A673 (cell line): Measurements from ENCODE around the gene SRP9. TPM values are rescaled to one million over a fixed set of nuclear protein-coding genes. Genes with fewer than 3 reads are reported as not detected.

Experiments used
- BruUV-seq: library from RNA; stranded (reverse); fragments of 400-500 nt; replicated peaks from 2 replicates; lab custom pipeline; 2021; lab: Mats Ljungman, UMichigan
- CTCF ChIA-PET: fragments of 300-600 bp; sonication (Branson Sonifier 250); formaldehyde crosslinking; loops from one replicate; lab custom pipeline; 2022; ENCODE audit warnings: antibody characterized with exemption; lab: Charles Lee
- POLR2A ChIA-PET: fragments of 300-600 bp; sonication (Branson Sonifier 250); formaldehyde crosslinking; loops from one replicate; lab custom pipeline; 2022; ENCODE audit warnings: antibody characterized with exemption; ENCODE audit not compliant: low non-redundant PET; lab: Charles Lee
- DNase-seq: peaks from one replicate; pipeline ENCODE4 v3.0.0-alpha.2; 2015; ENCODE audit warnings: low spot score
- H3K27ac ChIP-seq: fragments of 200-600 bp; sonication (generic); 2 replicates; pipeline ENCODE4 v1.5.1; 2016; ENCODE audit warnings: mixed run types, low read depth, mild to moderate bottlenecking, mixed read lengths, antibody characterized with exemption, low read length; ENCODE audit not compliant: poor library complexity, severe bottlenecking
- H3K27me3 ChIP-seq: fragments of 200-600 bp; sonication (generic); replicated peaks from 2 replicates; pipeline ENCODE4 v1.6.1; 2017; ENCODE audit warnings: mixed run types, low read depth, mild to moderate bottlenecking, mixed read lengths, antibody characterized with exemption, low read length; ENCODE audit not compliant: insufficient read depth, poor library complexity
- H3K36me3 ChIP-seq: fragments of 200-600 bp; sonication (generic); 2 replicates; pipeline ENCODE4 v1.6.1; 2016; ENCODE audit warnings: mixed run types, mild to moderate bottlenecking, mixed read lengths, antibody characterized with exemption, low read length; ENCODE audit not compliant: insufficient read depth, poor library complexity, severe bottlenecking
- H3K4me1 ChIP-seq: fragments of 200-600 bp; sonication (generic); 2 replicates; pipeline ENCODE4 v1.6.1; 2017; ENCODE audit warnings: mixed run types, mild to moderate bottlenecking, mixed read lengths, antibody characterized with exemption, low read length; ENCODE audit not compliant: insufficient read depth, poor library complexity, severe bottlenecking
- H3K4me3 ChIP-seq: fragments of 200-600 bp; sonication (generic); 2 replicates; pipeline ENCODE4 v1.5.1; 2016; ENCODE audit warnings: low read depth, mixed run types, mild to moderate bottlenecking, mixed read lengths, low read length; ENCODE audit not compliant: poor library complexity, severe bottlenecking
- H3K9me3 ChIP-seq: fragments of 200-600 bp; sonication (generic); 2 replicates; pipeline ENCODE4 v1.6.1; 2016; ENCODE audit warnings: mixed run types, low read depth, mild to moderate bottlenecking, mixed read lengths, antibody characterized with exemption, low read length; ENCODE audit not compliant: poor library complexity, severe bottlenecking
- EZH2 ChIP-seq: fragments of 200-600 bp; sonication (generic); IDR thresholded peaks from 2 replicates; pipeline ENCODE4 v1.6.1; 2017; ENCODE audit warnings: borderline replicate concordance, low read depth, mild to moderate bottlenecking, mixed read lengths, antibody characterized with exemption, low read length; ENCODE audit not compliant: poor library complexity, severe bottlenecking
- intact Hi-C: fragments of 100-400 bp; cut with micrococcal nuclease; formaldehyde crosslinking; loops from one replicate; pipeline ENCODE4 v1.10.0; 2022; ENCODE audit not compliant: unreplicated experiment
- total RNA-seq: library from RNA; stranded (reverse); gene quantifications from 2 replicates; pipeline ENCODE4 v1.2.3, GENCODE V29; 2021
- TF ChIP-seq, protein P1 (sequence below): fragments of 300-800, 200-600 bp; sonication (generic); conservative IDR thresholded peaks from 2 replicates; pipeline ENCODE4 v1.5.1; 2017; ENCODE audit warnings: low read depth, mild to moderate bottlenecking, antibody characterized with exemption, low read length, moderate library complexity, mixed read lengths

The SRP9 gene
- total RNA-seq, 1 experiment from 2014 or later: 486 TPM

- BruUV-seq: no TSS peak
- no peak overlapping the region for H3K27ac ChIP-seq
- H3K9me3 ChIP-seq: no peaks in the 10 kb centered on the region
- POLR2A ChIA-PET: no interaction called here
- TF ChIP-seq, protein P1, sequence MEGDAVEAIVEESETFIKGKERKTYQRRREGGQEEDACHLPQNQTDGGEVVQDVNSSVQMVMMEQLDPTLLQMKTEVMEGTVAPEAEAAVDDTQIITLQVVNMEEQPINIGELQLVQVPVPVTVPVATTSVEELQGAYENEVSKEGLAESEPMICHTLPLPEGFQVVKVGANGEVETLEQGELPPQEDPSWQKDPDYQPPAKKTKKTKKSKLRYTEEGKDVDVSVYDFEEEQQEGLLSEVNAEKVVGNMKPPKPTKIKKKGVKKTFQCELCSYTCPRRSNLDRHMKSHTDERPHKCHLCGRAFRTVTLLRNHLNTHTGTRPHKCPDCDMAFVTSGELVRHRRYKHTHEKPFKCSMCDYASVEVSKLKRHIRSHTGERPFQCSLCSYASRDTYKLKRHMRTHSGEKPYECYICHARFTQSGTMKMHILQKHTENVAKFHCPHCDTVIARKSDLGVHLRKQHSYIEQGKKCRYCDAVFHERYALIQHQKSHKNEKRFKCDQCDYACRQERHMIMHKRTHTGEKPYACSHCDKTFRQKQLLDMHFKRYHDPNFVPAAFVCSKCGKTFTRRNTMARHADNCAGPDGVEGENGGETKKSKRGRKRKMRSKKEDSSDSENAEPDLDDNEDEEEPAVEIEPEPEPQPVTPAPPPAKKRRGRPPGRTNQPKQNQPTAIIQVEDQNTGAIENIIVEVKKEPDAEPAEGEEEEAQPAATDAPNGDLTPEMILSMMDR: no peak
- no peak for TF ChIP-seq EZH2
- no peaks in the 10 kb centered on the region for H3K27me3 ChIP-seq
- no peak for DNase-seq
- intact Hi-C loops: no loop called here
- H3K36me3 ChIP-seq: no peaks in the 10 kb centered on the region
- CTCF ChIA-PET: no interaction called here
- H3K4me1 ChIP-seq: peaks cover 18% of the 10 kb centered on the region
- no peak overlapping the region for H3K4me3 ChIP-seq
Observed at GRCh38 chr1:225744745-225745144, 32.9 kb upstream of the SRP9 start.

GRCh38 chr1:225745273-225745672 is 32.4 kb upstream of the SRP9 start:
- Histone ChIP-seq H3K36me3 (no peaks in the 10 kb centered on the region), H3K27ac (no peak overlapping the region), H3K4me1 (peaks cover 18% of the 10 kb centered on the region), H3K4me3 (no peak overlapping the region), H3K9me3 (no peaks in the 10 kb centered on the region), H3K27me3 (no peaks in the 10 kb centered on the region)
- ChIA-PET CTCF (no interaction called here), POLR2A (no interaction called here)
- no TSS peak for BruUV-seq
- intact Hi-C loops: no loop called here
- TF ChIP-seq, protein P1: no peak
- TF ChIP-seq EZH2: no peak
- no peak for DNase-seq

DNA sequence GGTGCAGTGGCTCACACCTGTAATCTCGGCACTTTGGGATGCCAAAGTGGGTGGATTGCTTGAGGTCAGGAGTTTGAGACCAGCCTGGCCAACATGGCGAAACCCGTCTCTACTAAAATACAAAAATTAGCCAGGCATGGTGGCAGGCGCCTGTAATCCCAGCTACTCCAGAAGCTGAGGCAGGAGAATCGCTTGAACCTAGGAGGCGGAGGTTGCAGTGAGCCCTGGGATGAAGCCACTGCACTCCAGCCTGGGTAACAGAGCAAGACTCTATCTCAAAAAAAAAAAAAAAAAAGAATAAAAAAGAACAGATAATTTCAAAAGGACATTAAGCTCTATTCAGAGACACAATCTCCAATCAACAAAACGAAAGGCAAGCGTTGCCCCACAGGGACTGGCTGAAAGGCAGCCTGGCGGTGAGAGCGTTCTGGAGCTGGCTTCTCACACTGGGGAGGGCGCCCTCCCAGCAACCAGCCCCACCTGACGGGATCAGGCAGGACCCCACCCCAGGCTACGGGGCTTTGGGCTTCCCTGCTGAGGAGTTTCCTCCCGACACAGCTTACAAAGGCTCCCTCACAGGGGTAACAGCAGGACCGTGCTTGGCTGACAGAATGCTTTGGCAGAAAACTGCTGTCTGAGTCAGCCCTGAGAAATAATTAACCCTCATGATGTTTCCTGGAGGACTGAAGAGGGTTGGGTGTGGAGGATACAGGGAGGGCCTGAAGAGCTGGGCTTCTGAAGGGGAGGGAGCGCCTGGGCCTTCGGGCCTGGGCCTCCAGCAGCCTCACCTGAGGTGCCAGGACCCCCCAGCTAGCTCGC is 31.1 kb upstream of the SRP9 start:
- ChIA-PET POLR2A (interaction anchor here (0.6 to 0.7 kb wide), 3 partner anchors 74 to 1674 kb away, joined by 3 to 6 read pairs (median 4); no protein-coding TSS in a partner anchor), CTCF (interaction anchor here (0.6 to 1.6 kb wide), 6 partner anchors 16 to 266 kb away, joined by 3 to 8 read pairs (median 4); partner anchors contain the start of gene SRP9)
- TF ChIP-seq EZH2: no peak
- TF ChIP-seq, protein P1: peak; percentile 28
- DNase-seq: peak; percentile 97
- intact Hi-C loops: loop anchor here (1.0 kb wide), 1 partner anchor 89 kb away; no protein-coding TSS in a partner anchor
- no TSS peak for BruUV-seq
- no peaks in the 10 kb centered on the region for H3K9me3 ChIP-seq
- peaks cover 18% of the 10 kb centered on the region for H3K4me1 ChIP-seq
- peak overlapping the region; percentile 38 for H3K4me3 ChIP-seq
- H3K36me3 ChIP-seq: no peaks in the 10 kb centered on the region
- H3K27ac ChIP-seq: peak overlapping the region; percentile 62
- H3K27me3 ChIP-seq: no peaks in the 10 kb centered on the region
